ENCODE measurements around the gene BDNF. TPM values are rescaled to one million over a fixed set of nuclear protein-coding genes. Genes with fewer than 3 reads are reported as not detected.

Gene BDNF
- total RNA-seq, 2 donors from 2014 or later, result 0.10 to 0.40 TPM

- intact Hi-C loops (cut with DNase I), result loop anchor here (5.0 kb wide), 2 partner anchors 1462 to 1637 kb away; no protein-coding TSS in a partner anchor
- Histone ChIP-seq H3K36me3 (no peaks in the 10 kb centered on the region), H3K4me1 (peaks cover 8% of the 10 kb centered on the region), H3K27me3 (peaks cover 12% of the 10 kb centered on the region), H3K9ac (ENCODE audit: low read depth in 2 of 2, low read length in 2 of 2) (no peak overlapping the region), H3K4me3 (no peak overlapping the region), H3K9me3 (no peaks in the 10 kb centered on the region), H3K27ac (no peak overlapping the region)
- no peak for DNase-seq
- peak; percentile 21 for TF ChIP-seq CTCF (IDR thresholded peaks at IDR 0.05)
Measured at GRCh38 chr11:27694992-27695391, 5.3 kb downstream of the BDNF start.

GRCh38 chr11:27693398-27693797 lies 6.9 kb downstream of the BDNF start:
- intact Hi-C loops (cut with DNase I), result no loop called here
- no peak overlapping the region for H3K27ac ChIP-seq
- H3K36me3 ChIP-seq, result no peaks in the 10 kb centered on the region

GRCh38 chr11:27692781-27693180 lies 7.5 kb downstream of the BDNF start:
- H3K4me3 ChIP-seq, result no peak overlapping the region
- H3K9me3 ChIP-seq, result no peaks in the 10 kb centered on the region
- H3K4me1 ChIP-seq, result no peaks in the 10 kb centered on the region
- DNase-seq, result no peak
- H3K27ac ChIP-seq, result no peak overlapping the region
- no peak for TF ChIP-seq CTCF (IDR thresholded peaks at IDR 0.05)
- H3K36me3 ChIP-seq, result no peaks in the 10 kb centered on the region
- peaks cover 3% of the 10 kb centered on the region for H3K27me3 ChIP-seq
- intact Hi-C loops (cut with DNase I), result no loop called here
- H3K9ac ChIP-seq (ENCODE audit: low read depth in 2 of 2, low read length in 2 of 2), result no peak overlapping the region

More at GRCh38 chr11:27693398-27693797, 6.9 kb downstream of the BDNF start:
- no peak overlapping the region for H3K4me3 ChIP-seq
- no peaks in the 10 kb centered on the region for H3K4me1 ChIP-seq
- peaks cover 3% of the 10 kb centered on the region for H3K27me3 ChIP-seq
- TF ChIP-seq CTCF (IDR thresholded peaks at IDR 0.05), result no peak
- no peak overlapping the region for H3K9ac ChIP-seq (ENCODE audit: low read depth in 2 of 2, low read length in 2 of 2)
- DNase-seq, result no peak
- no peaks in the 10 kb centered on the region for H3K9me3 ChIP-seq

- Histone ChIP-seq H3K4me3 (no peak overlapping the region), H3K9ac (ENCODE audit: low read depth in 2 of 2, low read length in 2 of 2) (no peak overlapping the region), H3K36me3 (no peaks in the 10 kb centered on the region), H3K27me3 (no peaks in the 10 kb centered on the region), H3K9me3 (no peaks in the 10 kb centered on the region), H3K27ac (no peak overlapping the region), H3K4me1 (no peaks in the 10 kb centered on the region)
- no peak for TF ChIP-seq CTCF (IDR thresholded peaks at IDR 0.05)
- intact Hi-C loops (cut with DNase I), result no loop called here
- DNase-seq, result no peak
Measured at GRCh38 chr11:27688076-27688475, 12.2 kb downstream of the BDNF start.

GRCh38 chr11:27681664-27682063 lies 18.6 kb downstream of the BDNF start:
- intact Hi-C loops (cut with DNase I), result no loop called here
- Histone ChIP-seq H3K36me3 (no peaks in the 10 kb centered on the region), H3K4me1 (no peaks in the 10 kb centered on the region), H3K9ac (ENCODE audit: low read depth in 2 of 2, low read length in 2 of 2) (no peak overlapping the region), H3K27me3 (no peaks in the 10 kb centered on the region), H3K9me3 (no peaks in the 10 kb centered on the region), H3K27ac (no peak overlapping the region), H3K4me3 (no peak overlapping the region)
- no peak for DNase-seq
- no peak for TF ChIP-seq CTCF (IDR thresholded peaks at IDR 0.05)

Measured in colonic mucosa (tissue), 4 donors.